Mammary epithelial cell (primary cell): ENCODE measurements around the gene EPB41L2.

Experiments used
- CTCF ChIP-seq, 2 donors: IDR thresholded peaks in 1 of 2; conservative IDR thresholded peaks in 1 of 2; 2 replicates each; pipeline ENCODE4 v1.5.1; 2011 to 2012; ENCODE audit warnings: inconsistent platforms in 2 of 2, low read length in 2 of 2, mild to moderate bottlenecking in 2 of 2, control low read depth in 1 of 2, low read depth in 1 of 2; ENCODE audit not compliant: insufficient read depth in 1 of 2; ENCODE audit errors: extremely low read depth in 1 of 2
- EZH2 ChIP-seq: IDR thresholded peaks from 2 replicates; pipeline ENCODE4 v1.6.1; 2012; ENCODE audit warnings: low read length, inconsistent platforms, borderline replicate concordance

GRCh38 chr6:130993292-130993765 lies 69.7 kb downstream of the EPB41L2 start:
- TF ChIP-seq CTCF (conservative IDR thresholded peaks at IDR 0.05 in 1 of 2, IDR thresholded peaks at IDR 0.05 in 1 of 2; ENCODE audit: extremely low read depth in 1 of 2, insufficient read depth in 1 of 2, low read depth in 1 of 2, low read length in 2 of 2) = no peak
- TF ChIP-seq EZH2 = no peak
